ENCODE data around the gene DNAJC8.

The DNAJC8 gene

GRCh38 chr1:28232558-28233263, at the start of gene DNAJC8:
TSS of gene DNAJC8 (minus strand) at chr1:28233029. CDS start at chr1:28232998, 31 bp downstream.
- DNase-seq = peak; percentile 94

GRCh38 chr1:28281608-28282425, 49.0 kb upstream of the DNAJC8 start:
- DNase-seq = no peak

GRCh38 chr1:28280977-28281381, 48.1 kb upstream of the DNAJC8 start:
- DNase-seq = no peak

GRCh38 chr1:28280501-28280900, 47.7 kb upstream of the DNAJC8 start:
- DNase-seq = no peak

GRCh38 chr1:28279721-28280120, 46.9 kb upstream of the DNAJC8 start:
- DNase-seq = no peak

- peak; percentile 64 for DNase-seq
These were observed 45.9 kb upstream of the DNAJC8 start for GRCh38 chr1:28278763-28279162.

- no peak for DNase-seq
These were observed 40.5 kb upstream of the DNAJC8 start for GRCh38 chr1:28273216-28273860.

- DNase-seq = no peak
These were observed 39.5 kb upstream of the DNAJC8 start for GRCh38 chr1:28272215-28272852.

- DNase-seq = no peak
These were observed 36.7 kb upstream of the DNAJC8 start for GRCh38 chr1:28269529-28269928.

GRCh38 chr1:28267633-28268032, 34.8 kb upstream of the DNAJC8 start:
- DNase-seq = no peak

- peak; percentile 63 for DNase-seq
These were observed 34.1 kb upstream of the DNAJC8 start for GRCh38 chr1:28266920-28267322.

- DNase-seq = no peak
These were observed 32.7 kb upstream of the DNAJC8 start for GRCh38 chr1:28265577-28265976.

GRCh38 chr1:28264897-28265296, 32.1 kb upstream of the DNAJC8 start:
- DNase-seq = no peak

- no peak for DNase-seq
These were observed 28.0 kb upstream of the DNAJC8 start for GRCh38 chr1:28260803-28261174.

- no peak for DNase-seq
These were observed 27.3 kb upstream of the DNAJC8 start for GRCh38 chr1:28259934-28260802.

- peak; percentile 98 for DNase-seq
These were observed 26.6 kb upstream of the DNAJC8 start, which contains the start of gene SESN2 for GRCh38 chr1:28259252-28259933. TSS of gene SESN2 (plus strand) at chr1:28259518. CDS start at chr1:28259848, 330 bp downstream.

GRCh38 chr1:28258628-28259251, 25.9 kb upstream of the DNAJC8 start:
- DNase-seq = no peak

- DNase-seq = no peak
These were observed 24.9 kb upstream of the DNAJC8 start for GRCh38 chr1:28257736-28258135.

GRCh38 chr1:28256197-28256827, 23.5 kb upstream of the DNAJC8 start:
- peak; percentile 42 for DNase-seq

- no peak for DNase-seq
These were observed 17.1 kb upstream of the DNAJC8 start for GRCh38 chr1:28249866-28250295.

Data from hematopoietic multipotent progenitor cell treated with erythropoietin and hydrocortisone succinate and interleukin-3 and kit ligand, for 8 days (in vitro differentiated cells).